ENCODE measurements around the gene RRM1.

GRCh38 chr11:4095509-4096230 lies 1.1 kb downstream of the RRM1 start:
- no peak for TF ChIP-seq CTCF (conservative IDR thresholded peaks at IDR 0.05; ENCODE audit: low read depth, low read length)
- TF ChIP-seq EZH2 (IDR thresholded peaks at IDR 0.05; ENCODE audit: borderline replicate concordance, low read depth, low read length, poor library complexity, severe bottlenecking): no peak

Data from A673 (cell line).